GM18909 (cell line): ENCODE results near the gene GRM4.
"Not testable (repeated sequence)": the region's sequence is repeated elsewhere in the genome, so short reads cannot be mapped to it uniquely, and the experiment has no call there.

Experiments
- ATAC-seq: cut with Tn5 transposase; IDR thresholded peaks from one replicate; pipeline ENCODE4 v1.9.1; 2021; ENCODE audit warnings: mild to moderate bottlenecking; ENCODE audit not compliant: unreplicated experiment, poor library complexity

The GRM4 gene

GRCh38 chr6:34050691-34051090 lies 95.2 kb downstream of the GRM4 start:
- ATAC-seq, result no peak

GRCh38 chr6:34049395-34050342 lies 96.2 kb downstream of the GRM4 start:
- no peak for ATAC-seq

GRCh38 chr6:34047913-34048867 lies 97.7 kb downstream of the GRM4 start:
- no peak for ATAC-seq

GRCh38 chr6:34046617-34047016 lies 99.3 kb downstream of the GRM4 start:
- ATAC-seq, result no peak

- ATAC-seq, result no peak
Measured at GRCh38 chr6:34045771-34046170, 100.1 kb downstream of the GRM4 start.

- no peak for ATAC-seq
Measured at GRCh38 chr6:34044945-34045595, 100.8 kb downstream of the GRM4 start.

GRCh38 chr6:34043359-34043758 lies 102.5 kb downstream of the GRM4 start:
- ATAC-seq, result no peak

GRCh38 chr6:34041998-34042397 lies 103.9 kb downstream of the GRM4 start:
- not testable (repeated sequence) for ATAC-seq

GRCh38 chr6:34041385-34041784 lies 104.5 kb downstream of the GRM4 start:
- no peak for ATAC-seq

GRCh38 chr6:34039943-34040342 lies 105.9 kb downstream of the GRM4 start:
- ATAC-seq, result no peak

- no peak for ATAC-seq
Measured at GRCh38 chr6:34037151-34037550, 108.7 kb downstream of the GRM4 start.

GRCh38 chr6:34036357-34037069 lies 109.4 kb downstream of the GRM4 start:
- ATAC-seq, result no peak

- ATAC-seq, result no peak
Measured at GRCh38 chr6:34035704-34036356, 110.1 kb downstream of the GRM4 start.

GRCh38 chr6:34035161-34035560 lies 110.7 kb downstream of the GRM4 start:
- no peak for ATAC-seq

GRCh38 chr6:34032856-34033255 lies 113.0 kb downstream of the GRM4 start:
- ATAC-seq, result no peak

GRCh38 chr6:34031625-34032383 lies 114.1 kb downstream of the GRM4 start:
- no peak for ATAC-seq

GRCh38 chr6:34030831-34031624 lies 114.9 kb downstream of the GRM4 start:
- no peak for ATAC-seq
